AG08396 (cell line): ENCODE results near the gene ZNF587B.
"Not testable (repeated sequence)": the region's sequence is repeated elsewhere in the genome, so short reads cannot be mapped to it uniquely, and the experiment has no call there.

Source experiments
- DNase-seq: peaks from one replicate; pipeline ENCODE4 v3.0.0; 2012; ENCODE audit warnings: low spot score, mixed read lengths

ZNF587B gene

GRCh38 chr19:57818378-57818777, 11.7 kb upstream of the ZNF587B start:
- DNase-seq: no peak

- DNase-seq: peak; percentile 92
These were observed 10.5 kb upstream of the ZNF587B start for GRCh38 chr19:57819475-57820148.

- DNase-seq: no peak
These were observed 9.5 kb upstream of the ZNF587B start for GRCh38 chr19:57820599-57820998.

- not testable (repeated sequence) for DNase-seq
These were observed 9.0 kb upstream of the ZNF587B start for GRCh38 chr19:57821095-57821494.

- DNase-seq: not testable (repeated sequence)
These were observed 8.6 kb upstream of the ZNF587B start for GRCh38 chr19:57821501-57821900.

- not testable (repeated sequence) for DNase-seq
These were observed 6.9 kb upstream of the ZNF587B start for GRCh38 chr19:57823155-57823554.

- not testable (repeated sequence) for DNase-seq
These were observed 6.5 kb upstream of the ZNF587B start for GRCh38 chr19:57823608-57824007.

GRCh38 chr19:57825511-57825910, 4.6 kb upstream of the ZNF587B start:
- DNase-seq: no peak

GRCh38 chr19:57829316-57829715, 783 bp upstream of the ZNF587B start:
- no peak for DNase-seq

GRCh38 chr19:57836991-57837390, 6.9 kb downstream of the ZNF587B start:
- not testable (repeated sequence) for DNase-seq

- not testable (repeated sequence) for DNase-seq
These were observed 8.6 kb downstream of the ZNF587B start for GRCh38 chr19:57838622-57839191.

GRCh38 chr19:57841122-57841763, 11.1 kb downstream of the ZNF587B start:
- DNase-seq: no peak

GRCh38 chr19:57847164-57847563, 17.1 kb downstream of the ZNF587B start:
- not testable (repeated sequence) for DNase-seq

- DNase-seq: not testable (repeated sequence)
These were observed 19.1 kb downstream of the ZNF587B start for GRCh38 chr19:57849162-57849665.

GRCh38 chr19:57849666-57850473, 19.8 kb downstream of the ZNF587B start, which contains the start of gene ZNF587:
TSS of gene ZNF587 (plus strand) at chr19:57849859. CDS start at chr19:57850039, 180 bp downstream.
- DNase-seq: peak; percentile 72

GRCh38 chr19:57850553-57851017, 20.5 kb downstream of the ZNF587B start:
- no peak for DNase-seq

- not testable (repeated sequence) for DNase-seq
These were observed 21.9 kb downstream of the ZNF587B start for GRCh38 chr19:57851812-57852603.

- not testable (repeated sequence) for DNase-seq
These were observed 24.0 kb downstream of the ZNF587B start for GRCh38 chr19:57854117-57854516.

GRCh38 chr19:57862351-57862750, 32.3 kb downstream of the ZNF587B start:
- not testable (repeated sequence) for DNase-seq

GRCh38 chr19:57867868-57868492, 37.9 kb downstream of the ZNF587B start:
- DNase-seq: no peak

- not testable (repeated sequence) for DNase-seq
These were observed 39.6 kb downstream of the ZNF587B start for GRCh38 chr19:57869655-57870054.
